Heart left ventricle (tissue), 13 donors: Measurements from ENCODE around the gene SP3.

Experiments used
- POLR2A ChIP-seq, 2 donors: fragments of 450-650 bp; IDR thresholded peaks; one replicate each; pipeline ENCODE4 v1.6.1; 2017; ENCODE audit warnings: antibody characterized with exemption in 2 of 2, mild to moderate bottlenecking in 2 of 2, moderate library complexity in 2 of 2
- TF ChIP-seq, protein P1 (sequence below), 12 donors: fragments of 200-600 bp; sonication (generic) in 4 of 12; IDR thresholded peaks; one replicate each; pipeline versions ENCODE4 v1.5.0 to v1.8.0; 2018 to 2022; ENCODE audit warnings: antibody characterized with exemption in 12 of 12, mild to moderate bottlenecking in 5 of 12
- donor health status: ischemic (EF 13 %, LVEDD 7.1; RV severe dilation, severe dysfunction).
- donor health status: DM: no; HTN: yes; CAD: no.
- donor health status: DM: no; HTN: no; CAD: no.
- donor health status: ischemic (EF 25% LVEDD 6.9; RV normal size, moderate dysfunction).
- donor health status: ischemic (EF 25% LVEDD 5.7; RV mildly dilated, moderate dysfunction).
- donor health status: ischemic (EF 35%, LVEDD 5.7; RV mildly dilated, moderate dysfunction).
- donor health status: nonischemic (EF 11% LVEDD 7.7; RV severe dilation, severe dysfunction).
- donor health status: DM: yes; HTN: yes; CAD: no.
- donor health status: PGD.
- donor health status: ischemic (EF 29% LVEDD 5.4; RV normal size, mild dysfunction).
- donor health status: nonischemic (EF 23%, LVEDD 6.1; RV moderate dilation, normal function).

DNA sequence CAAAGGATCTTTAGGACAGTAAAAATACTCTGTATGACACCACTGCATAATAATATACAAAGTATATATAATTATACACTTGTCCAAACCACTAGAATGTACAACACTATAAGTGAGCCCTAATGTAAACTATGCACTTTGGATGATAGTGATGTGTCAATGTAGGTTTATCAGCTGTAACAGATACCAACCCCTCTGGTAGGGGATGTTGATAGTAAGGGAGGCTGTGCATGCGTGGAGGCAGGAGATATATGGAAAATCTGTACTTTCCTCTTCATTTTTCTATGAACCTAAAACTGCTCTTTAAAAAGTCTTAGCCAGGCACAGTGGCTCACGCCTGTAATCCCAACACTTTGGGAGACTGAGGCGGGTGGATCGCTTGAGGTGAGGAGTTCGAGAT is 37.5 kb upstream of the SP3 start:
- TF ChIP-seq, protein P1, sequence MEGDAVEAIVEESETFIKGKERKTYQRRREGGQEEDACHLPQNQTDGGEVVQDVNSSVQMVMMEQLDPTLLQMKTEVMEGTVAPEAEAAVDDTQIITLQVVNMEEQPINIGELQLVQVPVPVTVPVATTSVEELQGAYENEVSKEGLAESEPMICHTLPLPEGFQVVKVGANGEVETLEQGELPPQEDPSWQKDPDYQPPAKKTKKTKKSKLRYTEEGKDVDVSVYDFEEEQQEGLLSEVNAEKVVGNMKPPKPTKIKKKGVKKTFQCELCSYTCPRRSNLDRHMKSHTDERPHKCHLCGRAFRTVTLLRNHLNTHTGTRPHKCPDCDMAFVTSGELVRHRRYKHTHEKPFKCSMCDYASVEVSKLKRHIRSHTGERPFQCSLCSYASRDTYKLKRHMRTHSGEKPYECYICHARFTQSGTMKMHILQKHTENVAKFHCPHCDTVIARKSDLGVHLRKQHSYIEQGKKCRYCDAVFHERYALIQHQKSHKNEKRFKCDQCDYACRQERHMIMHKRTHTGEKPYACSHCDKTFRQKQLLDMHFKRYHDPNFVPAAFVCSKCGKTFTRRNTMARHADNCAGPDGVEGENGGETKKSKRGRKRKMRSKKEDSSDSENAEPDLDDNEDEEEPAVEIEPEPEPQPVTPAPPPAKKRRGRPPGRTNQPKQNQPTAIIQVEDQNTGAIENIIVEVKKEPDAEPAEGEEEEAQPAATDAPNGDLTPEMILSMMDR (IDR thresholded peaks at IDR 0.05) = no peak
- TF ChIP-seq POLR2A (IDR thresholded peaks at IDR 0.05) = no peak
